CD4-positive, CD25-positive, alpha-beta regulatory T cell (primary cell): ENCODE data around the gene GOLGA8R. TPM values are rescaled to one million over a fixed set of nuclear protein-coding genes. Genes with fewer than 3 reads are reported as not detected.
"Not testable (repeated sequence)": the region's sequence is repeated elsewhere in the genome, so short reads cannot be mapped to it uniquely, and the experiment has no call there.

Experiments
- ATAC-seq, 2 donors: fragments of 150-1000 bp; cut with Tn5 transposase; one replicate each; pipeline ENCODE4 v1.10.0; 2021; ENCODE audit warnings: low read depth in 2 of 2, moderate number of reproducible peaks in 2 of 2, moderate library complexity in 1 of 2
- DNase-seq, 3 donors: peaks; one replicate each; pipeline versions ENCODE4 v3.0.0 to v3.0.0-alpha.2; 2012 to 2022; ENCODE audit warnings: mixed read lengths in 1 of 3
- H3K27ac ChIP-seq: one replicate; pipeline ENCODE4 v1.7.0; 2013; ENCODE audit warnings: mild to moderate bottlenecking, low read length; ENCODE audit not compliant: insufficient read depth, poor library complexity, severe bottlenecking
- H3K27me3 ChIP-seq: one replicate; pipeline ENCODE4 v1.7.0; 2013; ENCODE audit warnings: low read length; ENCODE audit not compliant: control insufficient read depth, insufficient read depth
- H3K36me3 ChIP-seq: one replicate; pipeline ENCODE4 v1.7.0; 2013; ENCODE audit warnings: mild to moderate bottlenecking, low read length, moderate library complexity; ENCODE audit not compliant: control insufficient read depth, insufficient read depth
- H3K4me1 ChIP-seq: 2 replicates; pipeline ENCODE4 v1.7.0; 2013; ENCODE audit warnings: mild to moderate bottlenecking, low read length; ENCODE audit not compliant: insufficient read depth, control insufficient read depth, poor library complexity, severe bottlenecking
- H3K4me3 ChIP-seq: one replicate; pipeline ENCODE4 v1.7.0; 2013; ENCODE audit warnings: low read depth, mild to moderate bottlenecking, low read length, moderate library complexity
- H3K9me3 ChIP-seq, 2 experiments: 1 replicate in 1 of 2; 2 replicates in 1 of 2; pipeline ENCODE4 v1.7.0; 2013; ENCODE audit warnings: low read length in 2 of 2, mild to moderate bottlenecking in 1 of 2, moderate library complexity in 1 of 2; ENCODE audit not compliant: control insufficient read depth in 2 of 2
- H3K27ac Mint-ChIP-seq, 3 donors: one replicate each; pipeline ENCODE4 v1.8.0; 2020 to 2022; ENCODE audit warnings: mild to moderate bottlenecking in 3 of 3, mixed read lengths in 3 of 3, moderate library complexity in 2 of 3
- H3K27me3 Mint-ChIP-seq: one replicate; pipeline ENCODE4 v1.8.0; 2022; ENCODE audit warnings: mild to moderate bottlenecking, mixed read lengths
- H3K36me3 Mint-ChIP-seq: one replicate; pipeline ENCODE4 v1.8.0; 2020; ENCODE audit warnings: mixed read lengths
- H3K4me1 Mint-ChIP-seq, 4 donors: one replicate each; pipeline ENCODE4 v1.8.0; 2020 to 2022; ENCODE audit warnings: mixed read lengths in 4 of 4, mild to moderate bottlenecking in 1 of 4
- H3K4me3 Mint-ChIP-seq, 4 donors: one replicate each; pipeline ENCODE4 v1.8.0; 2020 to 2022; ENCODE audit warnings: mild to moderate bottlenecking in 4 of 4, mixed read lengths in 4 of 4, moderate library complexity in 3 of 4
- H3K9me3 Mint-ChIP-seq, 7 donors: one replicate each; pipeline ENCODE4 v1.8.0; 2020 to 2022; ENCODE audit warnings: mixed read lengths in 7 of 7, mild to moderate bottlenecking in 3 of 7, moderate library complexity in 2 of 7
- polyA plus RNA-seq, 4 donors: library from polyadenylated mRNA; unstranded; fragments of 300-500 nt; fragmentation: Illumina TruSeq; gene quantifications; one replicate each; pipeline ENCODE4 v1.2.3, GENCODE V29; 2021
- total RNA-seq: library from RNA; stranded (reverse); gene quantifications from one replicate; pipeline ENCODE4 v1.2.3, GENCODE V29; 2022

The GOLGA8R gene, protein sequence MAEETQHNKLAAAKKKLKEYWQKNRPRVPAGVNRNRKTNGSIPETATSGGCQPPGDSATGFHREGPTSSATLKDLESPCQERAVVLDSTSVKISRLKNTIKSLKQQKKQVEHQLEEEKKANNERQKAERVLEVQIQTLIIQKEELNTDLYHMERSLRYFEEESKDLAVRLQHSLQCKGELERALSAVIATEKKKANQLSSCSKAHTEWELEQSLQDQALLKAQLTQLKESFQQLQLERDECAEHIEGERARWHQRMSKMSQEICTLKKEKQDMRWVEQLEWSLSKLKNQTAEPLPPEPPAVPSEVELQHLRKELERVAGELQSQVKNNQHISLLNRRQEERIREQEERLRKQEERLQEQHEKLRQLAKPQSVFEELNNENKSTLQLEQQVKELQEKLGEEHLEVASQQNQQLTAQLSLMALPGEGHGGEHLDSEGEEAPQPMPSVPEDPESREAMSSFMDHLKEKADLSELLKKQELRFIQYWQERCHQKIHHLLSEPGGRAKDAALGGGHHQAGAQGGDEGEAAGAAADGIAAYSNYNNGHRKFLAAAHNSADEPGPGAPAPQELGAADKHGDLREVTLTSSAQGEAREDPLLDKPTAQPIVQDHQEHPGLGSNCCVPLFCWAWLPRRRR
- total RNA-seq (0.69 TPM), polyA plus RNA-seq (under 1 TPM in 1 of 4 donors, not detected in 3; 0.08 TPM)

DNA sequence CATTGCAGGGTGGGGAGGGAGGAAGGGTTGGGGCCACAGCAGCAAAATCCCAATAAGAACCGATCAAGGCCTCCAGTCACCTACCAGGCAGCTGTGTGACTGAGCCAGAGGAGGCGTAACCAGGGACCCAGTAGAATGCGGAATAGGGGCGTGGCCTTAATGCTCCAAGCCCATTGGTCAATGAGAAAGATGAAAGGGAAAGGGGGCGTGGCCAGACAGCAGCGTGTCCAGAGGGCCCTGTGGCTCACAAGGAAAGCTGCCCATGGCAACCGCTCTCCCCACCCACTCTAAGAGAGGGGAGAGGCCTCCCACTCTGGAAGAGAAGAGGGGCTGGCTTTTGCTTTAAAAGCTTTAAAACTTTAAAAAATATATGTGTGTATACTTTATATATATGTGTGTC is at the start of gene GOLGA8R:
Gene GOLGA8R (minus strand): TSS at position 101 of the 400 bp plus-strand sequence. CDS start 98 bp downstream, at position 3.
- H3K27ac Mint-ChIP-seq, H3K9me3 ChIP-seq, H3K36me3 ChIP-seq, ATAC-seq, H3K27me3 ChIP-seq, H3K4me1 Mint-ChIP-seq, H3K4me1 ChIP-seq, H3K36me3 Mint-ChIP-seq, DNase-seq, H3K27ac ChIP-seq, H3K4me3 Mint-ChIP-seq, H3K27me3 Mint-ChIP-seq, H3K9me3 Mint-ChIP-seq, H3K4me3 ChIP-seq: not testable (repeated sequence)

DNA sequence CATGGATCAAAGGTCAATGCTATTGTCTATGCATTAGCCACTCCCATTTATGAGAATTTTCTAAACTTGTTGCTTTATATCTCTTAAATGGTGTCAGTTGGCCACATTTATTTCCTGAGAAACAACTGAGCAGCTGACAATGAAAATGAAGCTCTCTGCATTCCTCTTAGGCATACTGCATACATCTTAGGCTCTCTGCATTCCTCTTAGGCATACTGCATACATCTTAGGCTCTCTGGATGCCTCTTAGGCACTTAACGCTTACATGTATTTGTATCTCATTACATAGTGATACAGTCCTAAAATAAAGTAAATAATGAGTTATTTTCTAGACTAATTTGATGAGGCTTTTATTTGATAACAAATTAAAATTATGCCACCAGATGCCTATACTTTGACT is 49.8 kb upstream of the GOLGA8R start:
- not testable (repeated sequence) for H3K27ac Mint-ChIP-seq

DNA sequence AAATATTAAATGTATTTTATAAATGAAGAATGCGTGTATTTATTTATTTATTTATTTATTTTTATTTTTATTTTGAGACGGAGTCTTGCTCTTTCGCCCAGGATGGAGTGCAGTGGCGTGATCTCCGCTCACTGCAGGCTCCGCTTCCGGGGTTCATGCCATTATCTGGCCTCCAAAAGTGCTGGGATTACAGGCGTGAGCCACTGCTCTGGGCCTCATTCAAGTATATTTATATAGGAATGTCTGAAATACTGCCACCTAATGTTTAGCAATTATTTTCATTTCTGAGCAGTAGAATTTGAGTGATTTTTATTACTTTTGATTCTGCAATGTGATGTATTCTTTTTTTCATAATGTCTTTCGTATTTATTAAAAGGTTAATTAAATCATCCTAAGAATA is 48.1 kb upstream of the GOLGA8R start:
- H3K36me3 Mint-ChIP-seq, H3K4me3 ChIP-seq, H3K27me3 ChIP-seq, H3K9me3 Mint-ChIP-seq, H3K27ac ChIP-seq, H3K4me1 Mint-ChIP-seq, DNase-seq, H3K9me3 ChIP-seq, H3K4me3 Mint-ChIP-seq, H3K36me3 ChIP-seq, H3K27ac Mint-ChIP-seq, ATAC-seq, H3K4me1 ChIP-seq, H3K27me3 Mint-ChIP-seq: not testable (repeated sequence)

More for the DNA sequence above, 49.8 kb upstream of the GOLGA8R start:
- H3K27ac ChIP-seq, H3K4me3 Mint-ChIP-seq, H3K4me3 ChIP-seq, H3K36me3 ChIP-seq, ATAC-seq, H3K4me1 ChIP-seq, H3K27me3 ChIP-seq, H3K36me3 Mint-ChIP-seq, H3K9me3 ChIP-seq, H3K4me1 Mint-ChIP-seq, DNase-seq, H3K9me3 Mint-ChIP-seq, H3K27me3 Mint-ChIP-seq: not testable (repeated sequence)

DNA sequence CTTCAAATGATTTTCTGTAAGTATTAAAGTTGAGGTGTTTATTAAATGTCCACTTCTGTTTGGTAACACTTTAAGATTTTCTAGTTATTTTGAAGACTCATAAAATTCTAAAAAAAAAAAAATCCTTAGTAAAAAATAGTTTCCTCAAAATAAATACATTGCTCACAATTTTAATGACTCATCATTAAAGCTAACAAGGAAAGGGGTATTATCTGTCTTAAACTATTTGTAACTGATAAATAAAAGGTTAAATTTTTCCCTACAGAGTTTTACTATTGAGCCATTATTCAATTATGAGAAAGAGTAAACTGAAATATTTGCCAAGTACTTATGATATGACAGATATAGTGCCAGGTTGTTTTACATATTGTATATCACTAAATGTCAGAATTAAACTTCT is 38.6 kb upstream of the GOLGA8R start:
- not testable (repeated sequence) for H3K27ac Mint-ChIP-seq, H3K4me3 ChIP-seq, H3K4me1 Mint-ChIP-seq, H3K9me3 Mint-ChIP-seq, H3K27me3 Mint-ChIP-seq, H3K27ac ChIP-seq, ATAC-seq, H3K4me3 Mint-ChIP-seq, H3K27me3 ChIP-seq, DNase-seq, H3K4me1 ChIP-seq, H3K36me3 ChIP-seq, H3K9me3 ChIP-seq, H3K36me3 Mint-ChIP-seq

DNA sequence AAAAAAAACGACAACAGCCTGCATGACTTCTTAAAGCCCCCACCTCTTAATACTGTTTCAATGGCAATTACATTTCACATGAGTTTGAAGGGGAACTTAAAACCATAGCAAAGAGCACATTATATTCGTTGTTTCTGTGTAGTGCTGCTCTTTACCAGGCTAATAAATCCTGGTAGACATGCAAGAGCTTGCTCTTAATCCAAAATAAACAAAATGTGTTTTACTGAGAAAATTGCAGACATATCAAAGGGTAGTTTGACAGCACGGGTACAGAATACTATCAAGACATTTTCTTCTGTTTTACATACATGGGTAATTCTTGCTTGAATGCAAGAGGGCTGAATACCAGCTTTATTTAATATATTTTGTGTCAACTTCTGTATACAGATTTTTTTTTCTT is 24.3 kb upstream of the GOLGA8R start:
- H3K27ac ChIP-seq, H3K9me3 Mint-ChIP-seq, H3K27me3 ChIP-seq, H3K4me3 ChIP-seq, H3K36me3 ChIP-seq, H3K27me3 Mint-ChIP-seq, H3K4me1 Mint-ChIP-seq, H3K9me3 ChIP-seq, H3K4me1 ChIP-seq, H3K36me3 Mint-ChIP-seq, H3K4me3 Mint-ChIP-seq, DNase-seq, H3K27ac Mint-ChIP-seq, ATAC-seq: not testable (repeated sequence)

DNA sequence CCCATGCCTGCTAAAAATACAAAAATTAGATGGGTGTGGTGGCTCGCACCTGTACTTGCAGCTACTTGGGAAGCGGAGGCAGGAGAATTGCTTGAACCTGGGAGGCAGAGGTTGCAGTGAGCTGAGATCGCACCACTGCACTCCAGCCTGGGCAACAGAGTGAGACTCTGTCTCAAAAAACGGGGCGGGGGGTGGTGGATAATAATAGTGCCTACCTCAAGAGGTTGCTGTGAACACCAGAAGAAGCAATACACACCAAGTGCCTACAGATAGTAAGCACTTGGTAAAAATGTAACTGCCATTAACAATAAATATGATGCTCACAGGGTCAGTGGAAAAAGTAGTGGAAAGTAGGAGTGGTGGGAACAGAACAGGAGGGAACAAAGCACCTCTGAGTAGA is 21.8 kb upstream of the GOLGA8R start:
- H3K27me3 Mint-ChIP-seq, H3K9me3 Mint-ChIP-seq, H3K27ac Mint-ChIP-seq, DNase-seq, H3K27me3 ChIP-seq, H3K36me3 Mint-ChIP-seq, H3K4me3 ChIP-seq, H3K9me3 ChIP-seq, H3K4me3 Mint-ChIP-seq, ATAC-seq, H3K4me1 ChIP-seq, H3K27ac ChIP-seq, H3K36me3 ChIP-seq, H3K4me1 Mint-ChIP-seq: not testable (repeated sequence)

DNA sequence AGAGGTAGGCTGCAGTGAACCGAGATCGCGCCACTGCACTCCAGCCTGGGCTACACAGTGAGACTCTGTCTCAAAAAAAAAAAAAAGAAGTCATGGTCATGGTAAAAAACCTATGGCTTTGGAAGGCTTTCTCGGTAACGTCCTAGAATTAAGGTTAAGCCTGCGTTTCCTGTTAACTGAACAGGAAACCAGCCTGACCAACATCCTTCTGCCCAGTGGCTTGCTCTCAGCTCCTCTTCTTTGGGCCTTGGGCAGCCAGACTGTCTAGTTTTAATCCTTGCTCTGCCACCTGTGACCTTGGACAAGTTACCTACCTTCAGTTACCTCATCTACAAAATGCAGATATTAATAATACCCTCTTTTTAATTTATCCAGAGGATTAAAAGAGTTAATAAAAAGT is 6.7 kb upstream of the GOLGA8R start:
- not testable (repeated sequence) for H3K27me3 Mint-ChIP-seq, H3K27ac ChIP-seq, H3K27me3 ChIP-seq, H3K9me3 ChIP-seq, H3K4me3 ChIP-seq, H3K36me3 ChIP-seq, H3K27ac Mint-ChIP-seq, H3K9me3 Mint-ChIP-seq, H3K4me3 Mint-ChIP-seq, ATAC-seq, H3K4me1 Mint-ChIP-seq, DNase-seq, H3K4me1 ChIP-seq, H3K36me3 Mint-ChIP-seq

DNA sequence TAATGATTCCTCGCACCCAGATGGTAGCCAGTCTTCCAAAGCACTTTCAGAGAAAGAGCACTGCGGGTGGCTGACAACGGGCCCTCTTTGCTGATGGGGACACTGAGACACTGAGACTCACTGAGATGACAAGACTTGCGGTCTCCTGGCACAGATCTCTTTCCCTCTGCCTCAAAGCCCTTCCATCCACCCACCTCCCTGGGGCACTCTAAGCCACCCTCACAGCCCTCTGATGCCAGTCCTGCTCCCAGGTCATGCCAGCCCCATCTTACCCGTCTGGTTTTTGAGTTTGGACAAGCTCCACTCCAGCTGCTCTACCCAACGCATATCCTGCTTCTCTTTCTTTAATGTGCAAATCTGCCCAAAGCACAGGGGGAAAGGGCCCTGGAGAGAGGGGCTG is 6.4 kb downstream of the GOLGA8R start:
- not testable (repeated sequence) for H3K9me3 Mint-ChIP-seq, H3K36me3 Mint-ChIP-seq, H3K36me3 ChIP-seq, ATAC-seq, H3K27me3 Mint-ChIP-seq, H3K27ac ChIP-seq, H3K4me3 Mint-ChIP-seq, H3K4me3 ChIP-seq, H3K27me3 ChIP-seq, H3K4me1 Mint-ChIP-seq, H3K4me1 ChIP-seq, H3K9me3 ChIP-seq, DNase-seq
- H3K27ac Mint-ChIP-seq = peak overlapping the region in 1 of 3 donors; percentile 67
